Stimulated activated naive B cell treated with anti-CD40 and anti-IgM and Interleukin-4, amounts not matched to agents 10 μg/mL and 1 μg/mL and 100 μg/mL, for 72 hours (primary cell): ENCODE results near the gene DBI.
"Not testable (repeated sequence)": the region's sequence is repeated elsewhere in the genome, so short reads cannot be mapped to it uniquely, and the experiment has no call there.

Experiments
- ATAC-seq, 2 donors: fragments of 150-1000 bp; cut with Tn5 transposase; replicated peaks; 2 replicates each; pipeline ENCODE4 v1.10.0; 2021; ENCODE audit warnings: moderate library complexity in 1 of 2
- DNase-seq: peaks from one replicate; pipeline ENCODE4 v3.0.0; 2021
- H3K27ac Mint-ChIP-seq: one replicate; pipeline ENCODE4 v1.8.0; 2022; ENCODE audit warnings: mild to moderate bottlenecking, mixed read lengths
- H3K27me3 Mint-ChIP-seq, 2 donors: one replicate each; pipeline ENCODE4 v1.8.0; 2022; ENCODE audit warnings: mixed read lengths in 2 of 2
- H3K36me3 Mint-ChIP-seq, 2 donors: one replicate each; pipeline ENCODE4 v1.8.0; 2022; ENCODE audit warnings: mixed read lengths in 2 of 2, mild to moderate bottlenecking in 1 of 2
- H3K4me1 Mint-ChIP-seq, 2 donors: one replicate each; pipeline ENCODE4 v1.8.0; 2022; ENCODE audit warnings: mixed read lengths in 2 of 2, mild to moderate bottlenecking in 1 of 2
- H3K4me3 Mint-ChIP-seq, 2 donors: one replicate each; pipeline ENCODE4 v1.8.0; 2022; ENCODE audit warnings: mild to moderate bottlenecking in 2 of 2, mixed read lengths in 2 of 2, moderate library complexity in 1 of 2
- H3K9me3 Mint-ChIP-seq, 2 donors: one replicate each; pipeline ENCODE4 v1.8.0; 2022; ENCODE audit warnings: mixed read lengths in 2 of 2, mild to moderate bottlenecking in 1 of 2

The DBI gene

DNA sequence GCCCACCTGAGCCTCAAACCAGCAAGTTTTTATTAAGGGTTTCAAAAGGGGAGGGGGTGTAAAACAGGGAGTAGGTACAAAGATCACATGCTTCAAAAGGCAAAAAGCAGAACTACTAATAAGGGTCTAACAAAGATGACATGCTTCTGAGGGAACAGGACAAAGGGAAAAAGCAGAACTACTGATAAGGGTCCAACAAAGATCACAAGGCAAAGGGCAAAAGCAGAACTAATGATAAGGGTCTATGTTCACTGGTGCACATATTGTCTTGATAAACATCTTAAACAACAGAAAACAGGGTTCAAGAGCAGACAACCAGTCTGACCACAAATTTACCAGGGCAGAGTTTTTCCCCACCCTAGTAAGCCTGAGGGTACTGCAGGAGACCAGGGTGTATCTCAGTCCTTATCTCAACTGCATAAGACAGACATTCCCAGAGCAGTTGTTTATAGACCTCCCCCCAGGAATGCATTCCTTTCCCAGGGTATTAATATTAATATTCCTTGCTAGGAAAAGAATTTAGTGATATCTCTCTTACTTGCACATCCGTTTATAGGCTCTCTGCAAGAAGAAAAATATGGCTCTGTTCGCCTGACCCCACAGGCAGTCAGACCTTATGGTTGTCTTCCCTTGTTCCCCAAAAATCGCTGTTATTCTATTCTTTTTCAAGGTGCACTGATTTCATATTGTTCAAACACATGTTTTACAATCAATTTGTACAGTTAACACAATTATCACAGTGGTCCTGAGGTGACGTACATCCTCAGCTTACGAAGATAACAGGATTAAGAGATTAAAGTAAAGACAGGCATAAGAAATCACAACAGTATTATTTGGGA, 7.3 kb downstream of the DBI start:
- not testable (repeated sequence) for ATAC-seq, H3K4me3 Mint-ChIP-seq

GRCh38 chr2:119376406-119376805, 9.6 kb downstream of the DBI start:
- not testable (repeated sequence) for H3K4me3 Mint-ChIP-seq, H3K27me3 Mint-ChIP-seq, DNase-seq, H3K9me3 Mint-ChIP-seq, ATAC-seq, H3K27ac Mint-ChIP-seq
- Mint-ChIP-seq H3K4me1 (peaks cover 3 to 18% of the 10 kb centered on the region in 2 donors), H3K36me3 (peaks cover 36 to 46% of the 10 kb centered on the region in 2 donors)

More for the DNA sequence above, 7.3 kb downstream of the DBI start:
- peaks cover 53 to 62% of the 10 kb centered on the region in 2 donors for H3K36me3 Mint-ChIP-seq
- H3K27me3 Mint-ChIP-seq, H3K9me3 Mint-ChIP-seq, DNase-seq, H3K27ac Mint-ChIP-seq: not testable (repeated sequence)
- H3K4me1 Mint-ChIP-seq: peaks cover 6 to 19% of the 10 kb centered on the region in 2 donors

GRCh38 chr2:119376810-119377209, 10.0 kb downstream of the DBI start:
- no peak overlapping the region for H3K4me3 Mint-ChIP-seq
- peaks cover 32 to 42% of the 10 kb centered on the region in 2 donors for H3K36me3 Mint-ChIP-seq
- H3K27me3 Mint-ChIP-seq: no peaks in the 10 kb centered on the region
- ATAC-seq (no peak), DNase-seq (no peak)
- H3K9me3 Mint-ChIP-seq: peaks cover 6 to 7% of the 10 kb centered on the region in 2 donors
- H3K27ac Mint-ChIP-seq: no peak overlapping the region
- H3K4me1 Mint-ChIP-seq: peaks cover 3 to 18% of the 10 kb centered on the region in 2 donors

GRCh38 chr2:119377294-119377992, 10.7 kb downstream of the DBI start:
- Mint-ChIP-seq H3K27me3 (no peaks in the 10 kb centered on the region), H3K9me3 (peaks cover 6 to 7% of the 10 kb centered on the region in 2 donors), H3K36me3 (peaks cover 26 to 36% of the 10 kb centered on the region in 2 donors), H3K27ac (no peak overlapping the region), H3K4me1 (peaks cover 3 to 18% of the 10 kb centered on the region in 2 donors), H3K4me3 (no peak overlapping the region)
- ATAC-seq: peak; percentile 23 to 39
- no peak for DNase-seq

- DNase-seq (no peak), ATAC-seq (no peak)
- no peak overlapping the region for H3K27ac Mint-ChIP-seq
Observed at GRCh38 chr2:119377993-119378345, 11.2 kb downstream of the DBI start.

DNA sequence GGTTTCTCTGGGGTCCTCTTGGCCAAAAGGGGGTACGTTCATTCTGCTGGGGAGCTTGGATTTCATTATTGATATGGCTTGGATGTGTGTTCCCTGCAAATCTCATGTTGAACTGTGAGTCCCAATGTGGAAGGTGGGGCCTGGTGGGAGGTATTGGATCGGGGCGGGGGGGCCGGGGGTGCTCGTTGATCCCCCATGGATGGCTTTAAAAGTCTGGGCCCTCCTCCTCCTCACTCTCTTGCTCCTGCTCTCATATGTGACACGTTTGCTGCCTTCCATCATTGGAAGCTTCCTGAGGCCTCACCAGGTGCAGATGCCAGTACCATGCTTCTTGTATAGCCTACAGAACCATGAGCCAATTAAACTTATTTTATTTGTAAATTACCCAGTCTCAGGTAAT, 11.8 kb downstream of the DBI start:
- H3K36me3 Mint-ChIP-seq: peaks cover 15 to 25% of the 10 kb centered on the region in 2 donors
- no peak for DNase-seq
- no peak overlapping the region for H3K4me3 Mint-ChIP-seq
- H3K9me3 Mint-ChIP-seq: peaks cover 3 to 5% of the 10 kb centered on the region in 2 donors
- H3K27me3 Mint-ChIP-seq: no peaks in the 10 kb centered on the region
- H3K27ac Mint-ChIP-seq: no peak overlapping the region
- peaks cover 3 to 20% of the 10 kb centered on the region in 2 donors for H3K4me1 Mint-ChIP-seq
- no peak for ATAC-seq

More at GRCh38 chr2:119377993-119378345, 11.2 kb downstream of the DBI start:
- Mint-ChIP-seq H3K27me3 (no peaks in the 10 kb centered on the region), H3K36me3 (peaks cover 20 to 31% of the 10 kb centered on the region in 2 donors), H3K4me1 (peaks cover 3 to 18% of the 10 kb centered on the region in 2 donors), H3K9me3 (peaks cover 3 to 7% of the 10 kb centered on the region in 2 donors), H3K4me3 (no peak overlapping the region)

DNA sequence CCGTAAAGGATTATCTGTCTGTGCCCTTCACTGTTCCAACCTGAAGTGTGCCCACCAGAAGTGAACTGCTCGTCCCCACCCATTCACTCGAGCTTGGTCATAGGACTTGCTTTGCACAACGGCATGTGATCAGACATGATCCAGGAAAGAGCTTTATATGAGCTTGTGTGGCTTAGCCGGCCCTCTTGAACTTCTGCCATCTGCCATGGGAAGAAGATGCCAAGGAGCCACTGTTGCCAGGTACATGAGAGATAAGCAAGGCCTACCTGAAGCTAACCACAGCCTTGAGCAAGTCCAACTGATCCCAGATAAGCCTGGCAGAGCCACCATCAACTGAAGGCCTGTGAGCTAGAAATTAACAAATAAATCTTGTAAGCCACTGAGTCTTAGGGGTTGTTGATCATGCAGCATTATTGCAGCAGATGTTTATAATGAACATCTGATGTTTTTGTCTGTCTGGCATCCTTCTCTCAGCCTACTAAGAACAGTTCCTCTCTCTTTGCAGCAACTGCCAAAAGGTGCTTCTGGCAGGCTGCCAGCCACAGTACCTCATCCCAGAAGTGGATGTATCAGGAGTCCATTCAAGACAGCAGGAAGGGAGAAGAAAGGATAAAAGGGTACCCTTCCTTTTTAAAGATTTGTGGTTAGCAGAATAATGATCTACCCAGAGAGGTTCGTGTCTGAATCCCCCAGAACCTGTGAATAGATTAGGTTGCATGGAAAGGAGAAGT, 16.8 kb downstream of the DBI start:
- DNase-seq: no peak
- H3K4me3 Mint-ChIP-seq: no peak overlapping the region
- H3K36me3 Mint-ChIP-seq: no peaks in the 10 kb centered on the region
- no peak for ATAC-seq
- no peak overlapping the region for H3K27ac Mint-ChIP-seq
- H3K9me3 Mint-ChIP-seq: no peaks in the 10 kb centered on the region
- peaks cover 6 to 17% of the 10 kb centered on the region in 2 donors for H3K4me1 Mint-ChIP-seq
- peaks cover 0 to 9% of the 10 kb centered on the region in 2 donors for H3K27me3 Mint-ChIP-seq

DNA sequence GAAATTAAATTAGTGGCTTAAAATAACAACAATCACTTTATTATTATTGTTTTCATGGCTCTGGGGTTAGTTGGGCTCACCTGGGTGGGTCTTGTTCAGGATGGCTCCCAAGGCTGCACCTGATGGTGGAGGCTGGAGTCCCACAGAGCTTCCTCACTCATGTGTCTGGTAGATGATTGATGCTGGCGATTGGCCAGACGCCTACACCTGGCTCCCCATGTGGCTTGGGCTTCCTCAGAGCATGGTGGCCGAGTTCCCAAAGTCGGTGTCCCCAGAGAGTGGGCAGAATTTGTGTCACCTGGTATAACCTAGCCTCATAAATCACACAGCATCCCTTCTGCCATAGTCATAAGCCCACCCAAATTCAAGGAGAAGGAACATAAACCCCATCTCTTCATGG, 18.2 kb downstream of the DBI start:
- no peak overlapping the region for H3K4me3 Mint-ChIP-seq
- H3K9me3 Mint-ChIP-seq: no peaks in the 10 kb centered on the region
- H3K27me3 Mint-ChIP-seq: peaks cover 0 to 9% of the 10 kb centered on the region in 2 donors
- no peak overlapping the region for H3K27ac Mint-ChIP-seq
- H3K4me1 Mint-ChIP-seq: peaks cover 6 to 17% of the 10 kb centered on the region in 2 donors
- ATAC-seq (no peak), DNase-seq (no peak)
- no peaks in the 10 kb centered on the region for H3K36me3 Mint-ChIP-seq

DNA sequence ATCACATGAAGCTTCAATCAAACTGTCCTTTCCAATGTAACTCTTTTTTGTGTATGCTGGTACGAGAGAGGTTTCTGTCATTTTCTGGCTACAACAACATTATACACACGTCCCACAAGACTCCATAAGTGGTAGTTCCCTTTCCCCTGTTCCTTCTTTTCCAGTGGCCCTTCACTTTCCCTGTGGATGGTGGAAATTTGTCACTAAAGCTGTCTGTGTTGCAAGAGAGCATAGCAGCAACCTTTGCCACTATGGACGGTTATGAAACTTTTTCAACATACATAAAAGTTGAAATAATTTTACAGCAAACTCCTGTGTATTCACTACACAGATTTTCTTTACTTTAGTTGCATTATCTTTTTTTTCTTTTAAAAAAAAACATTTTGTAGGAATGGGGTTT, 18.7 kb downstream of the DBI start:
- no peak for ATAC-seq
- H3K27ac Mint-ChIP-seq: no peak overlapping the region
- H3K36me3 Mint-ChIP-seq: no peaks in the 10 kb centered on the region
- H3K9me3 Mint-ChIP-seq: no peaks in the 10 kb centered on the region
- no peak for DNase-seq
- H3K4me3 Mint-ChIP-seq: no peak overlapping the region
- peaks cover 0 to 9% of the 10 kb centered on the region in 2 donors for H3K27me3 Mint-ChIP-seq
- peaks cover 6 to 17% of the 10 kb centered on the region in 2 donors for H3K4me1 Mint-ChIP-seq

- DNase-seq: peak; percentile 41
- ATAC-seq: peak; percentile 95 to 96
- Mint-ChIP-seq H3K9me3 (no peaks in the 10 kb centered on the region), H3K27me3 (peaks cover 0 to 9% of the 10 kb centered on the region in 2 donors), H3K27ac (peak overlapping the region; percentile 25), H3K4me1 (peaks cover 6 to 17% of the 10 kb centered on the region in 2 donors), H3K4me3 (peak overlapping the region; percentile 14 to 15), H3K36me3 (no peaks in the 10 kb centered on the region)
Observed at GRCh38 chr2:119387381-119388129, 20.8 kb downstream of the DBI start.

GRCh38 chr2:119389615-119390306, 23.0 kb downstream of the DBI start:
- Mint-ChIP-seq H3K36me3 (no peaks in the 10 kb centered on the region), H3K4me3 (no peak overlapping the region), H3K27ac (no peak overlapping the region), H3K4me1 (peaks cover 6 to 8% of the 10 kb centered on the region in 2 donors), H3K9me3 (no peaks in the 10 kb centered on the region), H3K27me3 (no peaks in the 10 kb centered on the region)
- no peak for DNase-seq
- no peak for ATAC-seq

DNA sequence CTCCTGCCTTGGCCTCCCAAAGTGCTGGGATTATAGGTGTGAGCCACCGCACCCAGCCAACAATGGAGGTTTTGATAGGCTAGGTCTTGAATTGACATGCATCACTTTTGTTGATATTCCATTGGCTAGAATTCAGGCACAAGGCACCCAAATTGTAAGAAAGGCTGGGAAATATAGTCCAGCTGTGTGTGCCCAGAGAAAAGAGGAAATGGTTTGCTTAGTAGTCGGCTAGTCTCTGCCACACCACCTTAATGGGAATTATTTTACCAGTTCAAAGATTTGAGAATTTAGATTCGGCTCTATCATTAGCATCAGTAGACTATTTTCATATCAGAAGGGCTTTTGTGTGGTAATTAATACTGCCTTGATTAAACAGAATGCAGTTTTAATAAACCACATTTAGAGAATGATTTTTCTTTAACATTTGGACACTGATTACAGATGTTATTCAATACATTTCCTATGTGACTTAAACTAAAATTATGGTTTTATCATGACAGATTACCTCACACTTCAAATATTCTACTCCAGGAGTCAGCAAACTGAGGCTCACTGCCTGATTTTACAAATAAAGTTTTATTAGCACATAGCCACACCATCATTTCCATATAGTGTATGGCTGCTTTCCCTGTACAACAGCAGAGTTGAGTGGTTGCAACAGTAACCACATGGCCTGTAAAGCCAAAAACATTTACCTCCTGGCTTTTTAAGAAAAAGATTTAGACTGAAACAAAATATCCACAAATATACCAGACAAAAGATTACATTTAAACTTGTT, 27.4 kb downstream of the DBI start:
- no peaks in the 10 kb centered on the region for H3K9me3 Mint-ChIP-seq
- ATAC-seq (no peak), DNase-seq (no peak)
- H3K4me3 Mint-ChIP-seq: no peak overlapping the region
- H3K27me3 Mint-ChIP-seq: peaks cover 3 to 6% of the 10 kb centered on the region in 2 donors
- H3K27ac Mint-ChIP-seq: no peak overlapping the region
- H3K36me3 Mint-ChIP-seq: no peaks in the 10 kb centered on the region
- H3K4me1 Mint-ChIP-seq: peaks cover 2 to 9% of the 10 kb centered on the region in 2 donors

DNA sequence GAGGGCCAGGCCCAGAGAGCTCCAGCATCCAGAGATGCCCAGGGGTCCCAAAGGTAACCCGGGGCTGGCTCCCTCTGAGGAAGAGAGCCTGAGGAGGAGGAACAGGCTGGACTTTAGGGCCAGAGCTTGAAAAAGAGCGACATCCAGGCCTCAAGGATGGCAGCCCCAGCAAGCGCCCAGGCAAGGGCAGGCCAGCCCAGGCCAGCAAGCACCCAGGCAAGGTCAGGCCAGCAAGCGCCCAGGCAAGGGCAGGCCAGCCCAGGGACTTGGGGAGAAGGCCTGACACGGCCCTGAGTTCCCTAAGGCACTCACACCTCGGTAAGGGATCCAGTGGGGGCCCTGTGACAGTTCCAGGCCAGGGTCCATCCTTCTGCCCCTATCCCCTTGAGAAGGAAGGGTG, 30.4 kb downstream of the DBI start:
- H3K9me3 Mint-ChIP-seq: no peaks in the 10 kb centered on the region
- no peak overlapping the region for H3K4me3 Mint-ChIP-seq
- H3K4me1 Mint-ChIP-seq: peaks cover 2 to 9% of the 10 kb centered on the region in 2 donors
- peaks cover 13 to 14% of the 10 kb centered on the region in 2 donors for H3K27me3 Mint-ChIP-seq
- DNase-seq (no peak), ATAC-seq (no peak)
- H3K27ac Mint-ChIP-seq: no peak overlapping the region
- H3K36me3 Mint-ChIP-seq: no peaks in the 10 kb centered on the region
